ENCODE results near the gene KIAA2012.

The KIAA2012 gene

GRCh38 chr2:202044777-202045176 is 28.3 kb upstream of the KIAA2012 start:
- H3K4me2 ChIP-seq (ENCODE audit: low read length, poor library complexity, severe bottlenecking), result no peak overlapping the region
- no peak overlapping the region for H3K4me3 ChIP-seq (ENCODE audit: insufficient read depth in 1 of 2, low read depth in 1 of 2, low read length in 2 of 2)
- no peak overlapping the region for H3K27ac ChIP-seq (ENCODE audit: low read length, poor library complexity, severe bottlenecking)
- H3K18ac ChIP-seq (ENCODE audit: low read depth in 1 of 2, low read length in 2 of 2), result no peak overlapping the region
- no peak overlapping the region for H2BK15ac ChIP-seq (ENCODE audit: low read depth, poor library complexity, severe bottlenecking)
- no peak overlapping the region for H3K9ac ChIP-seq (ENCODE audit: low read length)
- no peak overlapping the region for H3K23ac ChIP-seq (ENCODE audit: low read length in 2 of 2)
- no peak overlapping the region for H3K4ac ChIP-seq (ENCODE audit: low read depth in 1 of 2, low read length in 2 of 2)
- H3K36me3 ChIP-seq (ENCODE audit: control insufficient read depth in 1 of 2, insufficient read depth in 2 of 2, low read depth in 1 of 2, low read length in 2 of 2), result no peaks in the 10 kb centered on the region
- H3K9me3 ChIP-seq (ENCODE audit: control insufficient read depth, low read length), result no peaks in the 10 kb centered on the region
- no peak overlapping the region for H4K8ac ChIP-seq (ENCODE audit: low read length)
- H4K91ac ChIP-seq (ENCODE audit: low read length), result no peak overlapping the region
- H2BK5ac ChIP-seq (ENCODE audit: low read depth, low read length, poor library complexity, severe bottlenecking), result no peak overlapping the region
- DNase-seq, result no peak
- no peak overlapping the region for H2AFZ ChIP-seq (ENCODE audit: low read depth, low read length)
- H3K79me1 ChIP-seq (replicated peaks; ENCODE audit: low read length, poor library complexity, severe bottlenecking), result peaks cover under 1% of the 10 kb centered on the region
- peaks cover under 1% of the 10 kb centered on the region for H3K4me1 ChIP-seq (ENCODE audit: control insufficient read depth, insufficient read depth, low read depth, low read length)
- H3K14ac ChIP-seq (ENCODE audit: low read length in 2 of 2), result no peak overlapping the region
- no peak overlapping the region for H2BK12ac ChIP-seq (ENCODE audit: low read length in 2 of 2)
- H3K27me3 ChIP-seq (ENCODE audit: control insufficient read depth in 1 of 2, insufficient read depth in 1 of 2, low read length in 2 of 2), result peaks cover 0 to 11% of the 10 kb centered on the region in 2 experiments
- no peak overlapping the region for H2AK5ac ChIP-seq (ENCODE audit: low read length, severe bottlenecking)
- H2BK120ac ChIP-seq (ENCODE audit: low read depth, low read length), result no peak overlapping the region

GRCh38 chr2:202046572-202046971 is 26.5 kb upstream of the KIAA2012 start:
- H4K8ac ChIP-seq (ENCODE audit: low read length), result no peak overlapping the region
- 91% methylated on average over 7 of the region's 7 CpGs for WGBS
- H2BK12ac ChIP-seq (ENCODE audit: low read length in 2 of 2), result no peak overlapping the region
- no peak overlapping the region for H3K14ac ChIP-seq (ENCODE audit: low read length in 2 of 2)
- no peak overlapping the region for H4K91ac ChIP-seq (ENCODE audit: low read length)
- H3K27ac ChIP-seq (ENCODE audit: low read length, poor library complexity, severe bottlenecking), result no peak overlapping the region
- no peak overlapping the region for H3K18ac ChIP-seq (ENCODE audit: low read depth in 1 of 2, low read length in 2 of 2)
- H2AFZ ChIP-seq (ENCODE audit: low read depth, low read length), result no peak overlapping the region
- H3K36me3 ChIP-seq (ENCODE audit: control insufficient read depth in 1 of 2, insufficient read depth in 2 of 2, low read depth in 1 of 2, low read length in 2 of 2), result no peaks in the 10 kb centered on the region
- no peaks in the 10 kb centered on the region for H3K79me1 ChIP-seq (replicated peaks; ENCODE audit: low read length, poor library complexity, severe bottlenecking)
- H2BK5ac ChIP-seq (ENCODE audit: low read depth, low read length, poor library complexity, severe bottlenecking), result no peak overlapping the region
- H3K9me3 ChIP-seq (ENCODE audit: control insufficient read depth, low read length), result no peaks in the 10 kb centered on the region
- H2BK15ac ChIP-seq (ENCODE audit: low read depth, poor library complexity, severe bottlenecking), result no peak overlapping the region
- H3K23ac ChIP-seq (ENCODE audit: low read length in 2 of 2), result no peak overlapping the region
- no peak overlapping the region for H3K4me2 ChIP-seq (ENCODE audit: low read length, poor library complexity, severe bottlenecking)
- no peak overlapping the region for H3K9ac ChIP-seq (ENCODE audit: low read length)
- H2BK120ac ChIP-seq (ENCODE audit: low read depth, low read length), result no peak overlapping the region
- H3K4me1 ChIP-seq (ENCODE audit: control insufficient read depth, insufficient read depth, low read depth, low read length), result no peaks in the 10 kb centered on the region
- DNase-seq, result no peak
- H3K4me3 ChIP-seq (ENCODE audit: insufficient read depth in 1 of 2, low read depth in 1 of 2, low read length in 2 of 2), result no peak overlapping the region
- no peak overlapping the region for H3K4ac ChIP-seq (ENCODE audit: low read depth in 1 of 2, low read length in 2 of 2)
- peaks cover 0 to 11% of the 10 kb centered on the region in 2 experiments for H3K27me3 ChIP-seq (ENCODE audit: control insufficient read depth in 1 of 2, insufficient read depth in 1 of 2, low read length in 2 of 2)
- no peak overlapping the region for H2AK5ac ChIP-seq (ENCODE audit: low read length, severe bottlenecking)

GRCh38 chr2:202049092-202049728 is 23.8 kb upstream of the KIAA2012 start:
- H3K27me3 ChIP-seq (ENCODE audit: control insufficient read depth in 1 of 2, insufficient read depth in 1 of 2, low read length in 2 of 2), result peaks cover 0 to 14% of the 10 kb centered on the region in 2 experiments
- no peak overlapping the region for H3K18ac ChIP-seq (ENCODE audit: low read depth in 1 of 2, low read length in 2 of 2)
- no peak overlapping the region for H3K27ac ChIP-seq (ENCODE audit: low read length, poor library complexity, severe bottlenecking)
- H2BK12ac ChIP-seq (ENCODE audit: low read length in 2 of 2), result no peak overlapping the region
- no peak overlapping the region for H2AFZ ChIP-seq (ENCODE audit: low read depth, low read length)
- H2BK5ac ChIP-seq (ENCODE audit: low read depth, low read length, poor library complexity, severe bottlenecking), result no peak overlapping the region
- H2AK5ac ChIP-seq (ENCODE audit: low read length, severe bottlenecking), result no peak overlapping the region
- no peak overlapping the region for H3K23ac ChIP-seq (ENCODE audit: low read length in 2 of 2)
- H3K36me3 ChIP-seq (ENCODE audit: control insufficient read depth in 1 of 2, insufficient read depth in 2 of 2, low read depth in 1 of 2, low read length in 2 of 2), result no peaks in the 10 kb centered on the region
- peaks cover 2% of the 10 kb centered on the region for H3K4me1 ChIP-seq (ENCODE audit: control insufficient read depth, insufficient read depth, low read depth, low read length)
- no peak overlapping the region for H2BK120ac ChIP-seq (ENCODE audit: low read depth, low read length)
- no peak for DNase-seq
- H3K79me1 ChIP-seq (replicated peaks; ENCODE audit: low read length, poor library complexity, severe bottlenecking), result no peaks in the 10 kb centered on the region
- no peak overlapping the region for H3K9ac ChIP-seq (ENCODE audit: low read length)
- H3K4me2 ChIP-seq (ENCODE audit: low read length, poor library complexity, severe bottlenecking), result no peak overlapping the region
- 100% methylated on average over 2 of the region's 2 CpGs for WGBS
- no peaks in the 10 kb centered on the region for H3K9me3 ChIP-seq (ENCODE audit: control insufficient read depth, low read length)
- no peak overlapping the region for H4K91ac ChIP-seq (ENCODE audit: low read length)
- H4K8ac ChIP-seq (ENCODE audit: low read length), result no peak overlapping the region
- H3K14ac ChIP-seq (ENCODE audit: low read length in 2 of 2), result no peak overlapping the region
- no peak overlapping the region for H3K4me3 ChIP-seq (ENCODE audit: insufficient read depth in 1 of 2, low read depth in 1 of 2, low read length in 2 of 2)
- H3K4ac ChIP-seq (ENCODE audit: low read depth in 1 of 2, low read length in 2 of 2), result no peak overlapping the region
- H2BK15ac ChIP-seq (ENCODE audit: low read depth, poor library complexity, severe bottlenecking), result no peak overlapping the region

- Histone ChIP-seq H3K27ac (ENCODE audit: low read length, poor library complexity, severe bottlenecking) (no peak overlapping the region), H3K79me1 (replicated peaks; ENCODE audit: low read length, poor library complexity, severe bottlenecking) (no peaks in the 10 kb centered on the region), H4K8ac (ENCODE audit: low read length) (no peak overlapping the region), H3K36me3 (ENCODE audit: control insufficient read depth in 1 of 2, insufficient read depth in 2 of 2, low read depth in 1 of 2, low read length in 2 of 2) (no peaks in the 10 kb centered on the region), H3K9me3 (ENCODE audit: control insufficient read depth, low read length) (no peaks in the 10 kb centered on the region), H2BK15ac (ENCODE audit: low read depth, poor library complexity, severe bottlenecking) (no peak overlapping the region), H2AK5ac (ENCODE audit: low read length, severe bottlenecking) (no peak overlapping the region), H3K27me3 (ENCODE audit: control insufficient read depth in 1 of 2, insufficient read depth in 1 of 2, low read length in 2 of 2) (peaks cover 3 to 21% of the 10 kb centered on the region in 2 experiments), H3K18ac (ENCODE audit: low read depth in 1 of 2, low read length in 2 of 2) (no peak overlapping the region), H2BK120ac (ENCODE audit: low read depth, low read length) (no peak overlapping the region), H2AFZ (ENCODE audit: low read depth, low read length) (no peak overlapping the region), H3K9ac (ENCODE audit: low read length) (no peak overlapping the region), H2BK5ac (ENCODE audit: low read depth, low read length, poor library complexity, severe bottlenecking) (no peak overlapping the region), H3K4me3 (ENCODE audit: insufficient read depth in 1 of 2, low read depth in 1 of 2, low read length in 2 of 2) (no peak overlapping the region), H3K23ac (ENCODE audit: low read length in 2 of 2) (no peak overlapping the region), H4K91ac (ENCODE audit: low read length) (no peak overlapping the region), H2BK12ac (ENCODE audit: low read length in 2 of 2) (no peak overlapping the region), H3K4me1 (ENCODE audit: control insufficient read depth, insufficient read depth, low read depth, low read length) (peaks cover 2% of the 10 kb centered on the region), H3K4me2 (ENCODE audit: low read length, poor library complexity, severe bottlenecking) (no peak overlapping the region), H3K4ac (ENCODE audit: low read depth in 1 of 2, low read length in 2 of 2) (no peak overlapping the region), H3K14ac (ENCODE audit: low read length in 2 of 2) (no peak overlapping the region)
- 100% methylated on average over 1 of the region's 1 CpG for WGBS
- no peak for DNase-seq
Observed at GRCh38 chr2:202049840-202050239, 23.2 kb upstream of the KIAA2012 start.

Data from mesenchymal stem cell (in vitro differentiated cells and primary cell).